Sigmoid colon (tissue), 4 donors: ENCODE results near the gene MAML3.

Experiments used
- POLR2AphosphoS5 ChIP-seq, 4 donors: sonication (generic); formaldehyde crosslinking; IDR thresholded peaks; one replicate each; pipeline ENCODE4 v1.6.1; 2017; ENCODE audit warnings: antibody characterized with exemption in 4 of 4
- TF ChIP-seq, protein P1 (sequence below), 4 experiments: fragments of 450-650 bp in 3 of 4; fragments of 200-600 bp in 1 of 4; IDR thresholded peaks; one replicate each; pipeline ENCODE4 v1.5.1; 2016 to 2019; ENCODE audit warnings: antibody characterized with exemption in 4 of 4, mild to moderate bottlenecking in 3 of 4, moderate library complexity in 2 of 4

GRCh38 chr4:140150636-140150885, 3.4 kb downstream of the MAML3 start:
- TF ChIP-seq, protein P1, sequence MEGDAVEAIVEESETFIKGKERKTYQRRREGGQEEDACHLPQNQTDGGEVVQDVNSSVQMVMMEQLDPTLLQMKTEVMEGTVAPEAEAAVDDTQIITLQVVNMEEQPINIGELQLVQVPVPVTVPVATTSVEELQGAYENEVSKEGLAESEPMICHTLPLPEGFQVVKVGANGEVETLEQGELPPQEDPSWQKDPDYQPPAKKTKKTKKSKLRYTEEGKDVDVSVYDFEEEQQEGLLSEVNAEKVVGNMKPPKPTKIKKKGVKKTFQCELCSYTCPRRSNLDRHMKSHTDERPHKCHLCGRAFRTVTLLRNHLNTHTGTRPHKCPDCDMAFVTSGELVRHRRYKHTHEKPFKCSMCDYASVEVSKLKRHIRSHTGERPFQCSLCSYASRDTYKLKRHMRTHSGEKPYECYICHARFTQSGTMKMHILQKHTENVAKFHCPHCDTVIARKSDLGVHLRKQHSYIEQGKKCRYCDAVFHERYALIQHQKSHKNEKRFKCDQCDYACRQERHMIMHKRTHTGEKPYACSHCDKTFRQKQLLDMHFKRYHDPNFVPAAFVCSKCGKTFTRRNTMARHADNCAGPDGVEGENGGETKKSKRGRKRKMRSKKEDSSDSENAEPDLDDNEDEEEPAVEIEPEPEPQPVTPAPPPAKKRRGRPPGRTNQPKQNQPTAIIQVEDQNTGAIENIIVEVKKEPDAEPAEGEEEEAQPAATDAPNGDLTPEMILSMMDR (IDR thresholded peaks at IDR 0.05) = no peak
- no peak for TF ChIP-seq POLR2AphosphoS5 (IDR thresholded peaks at IDR 0.05)
